ENCODE measurements around the gene MYRFL. TPM values are rescaled to one million over a fixed set of nuclear protein-coding genes. Genes with fewer than 3 reads are reported as not detected.

Gene MYRFL
- total and polyA plus RNA-seq, 2 of the 8 experiments (the other 6 are each of a cell fraction or from before 2014, with no cell fraction given) = 1.1 to 2.0 TPM

DNA sequence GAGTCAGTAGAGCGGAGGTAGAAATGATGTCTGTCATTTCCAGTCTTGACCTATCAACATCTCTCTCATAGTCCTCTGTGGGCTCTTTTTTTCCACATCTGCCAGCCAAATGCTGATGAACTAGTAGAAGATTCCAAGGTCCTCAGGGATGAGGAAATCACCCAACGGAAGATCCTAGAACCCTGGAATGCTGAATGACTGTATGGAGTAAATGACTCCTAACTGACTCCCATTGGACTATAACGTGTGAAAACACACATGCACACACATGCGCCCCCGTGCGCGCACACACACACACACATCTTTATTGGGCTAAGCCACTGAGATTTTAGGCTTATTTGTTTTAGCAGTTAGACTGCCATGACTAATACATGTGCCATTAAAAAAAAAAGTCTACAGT is 159.2 kb downstream of the MYRFL start (continued):
- TF ChIP-seq CHD7 (IDR thresholded peaks at IDR 0.05; ENCODE audit: insufficient replicate concordance, low read length) (no peak), KDM5A (IDR thresholded peaks at IDR 0.05; ENCODE audit: low read length) (no peak), SIX5 (IDR thresholded peaks at IDR 0.05; ENCODE audit: low read depth, low read length) (no peak), POLR2AphosphoS5 (IDR thresholded peaks at IDR 0.05; ENCODE audit: low read depth, low read length) (no peak), TEAD4 (IDR thresholded peaks at IDR 0.05; ENCODE audit: low read depth, low read length) (no peak), TAF1 (IDR thresholded peaks at IDR 0.05; ENCODE audit: low read depth, low read length) (no peak), HDAC6 (IDR thresholded peaks at IDR 0.05; ENCODE audit: low read depth, low read length) (no peak), EZH2 (IDR thresholded peaks at IDR 0.05; ENCODE audit: low read depth, low read length, severe bottlenecking) (no peak), SP4 (IDR thresholded peaks at IDR 0.05; ENCODE audit: low read length) (no peak), KDM1A (IDR thresholded peaks at IDR 0.05; ENCODE audit: borderline replicate concordance, low read length) (no peak), ATF2 (IDR thresholded peaks at IDR 0.05; ENCODE audit: low read length) (no peak)
